ENCODE data around the gene CXXC5.

- TF ChIP-seq CTCF (conservative IDR thresholded peaks at IDR 0.05; ENCODE audit: low read length), result no peak
- no peak for TF ChIP-seq EZH2phosphoT487 (IDR thresholded peaks at IDR 0.05; ENCODE audit: borderline replicate concordance, low read depth, low read length)
Observed at GRCh38 chr5:139654871-139655491, 6.8 kb downstream of the CXXC5 start.
